Stomach (tissue), 4 donors: Measurements from ENCODE around the gene MLIP.

ENCODE experiments used
- EP300 ChIP-seq: sonication (generic); formaldehyde crosslinking; IDR thresholded peaks from one replicate; pipeline ENCODE4 v1.6.1; 2017; ENCODE audit warnings: antibody characterized with exemption
- POLR2A ChIP-seq, 4 donors: fragments of 450-650 bp; IDR thresholded peaks; one replicate each; pipeline ENCODE4 v1.6.1; 2016; ENCODE audit warnings: antibody characterized with exemption in 4 of 4, control low read depth in 2 of 4, mild to moderate bottlenecking in 1 of 4, moderate library complexity in 1 of 4
- TF ChIP-seq, protein P1 (sequence below), 7 experiments: fragments of 450-650 bp in 4 of 7; fragments of 200-600 bp in 3 of 7; sonication (generic) in 3 of 7; IDR thresholded peaks; one replicate each; pipeline ENCODE4 v1.5.1; 2016 to 2019; ENCODE audit warnings: antibody characterized with exemption in 7 of 7, control low read depth in 2 of 7, mild to moderate bottlenecking in 1 of 7

- TF ChIP-seq, protein P1, sequence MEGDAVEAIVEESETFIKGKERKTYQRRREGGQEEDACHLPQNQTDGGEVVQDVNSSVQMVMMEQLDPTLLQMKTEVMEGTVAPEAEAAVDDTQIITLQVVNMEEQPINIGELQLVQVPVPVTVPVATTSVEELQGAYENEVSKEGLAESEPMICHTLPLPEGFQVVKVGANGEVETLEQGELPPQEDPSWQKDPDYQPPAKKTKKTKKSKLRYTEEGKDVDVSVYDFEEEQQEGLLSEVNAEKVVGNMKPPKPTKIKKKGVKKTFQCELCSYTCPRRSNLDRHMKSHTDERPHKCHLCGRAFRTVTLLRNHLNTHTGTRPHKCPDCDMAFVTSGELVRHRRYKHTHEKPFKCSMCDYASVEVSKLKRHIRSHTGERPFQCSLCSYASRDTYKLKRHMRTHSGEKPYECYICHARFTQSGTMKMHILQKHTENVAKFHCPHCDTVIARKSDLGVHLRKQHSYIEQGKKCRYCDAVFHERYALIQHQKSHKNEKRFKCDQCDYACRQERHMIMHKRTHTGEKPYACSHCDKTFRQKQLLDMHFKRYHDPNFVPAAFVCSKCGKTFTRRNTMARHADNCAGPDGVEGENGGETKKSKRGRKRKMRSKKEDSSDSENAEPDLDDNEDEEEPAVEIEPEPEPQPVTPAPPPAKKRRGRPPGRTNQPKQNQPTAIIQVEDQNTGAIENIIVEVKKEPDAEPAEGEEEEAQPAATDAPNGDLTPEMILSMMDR (IDR thresholded peaks at IDR 0.05) = no peak
- TF ChIP-seq POLR2A (IDR thresholded peaks at IDR 0.05) (no peak), EP300 (no peak)
Observed at GRCh38 chr6:54234539-54234938, 123.3 kb downstream of the MLIP start.
